NK-92 treated with Interleukin-12 subunit alpha and Interleukin-12 subunit beta, amount 100 ng/mL, for 24 hours (cell line): ENCODE results near the gene RAB11FIP3.

Experiments used
- DNase-seq: peaks from one replicate; lab custom pipeline; 2025; lab: John Stamatoyannopoulos, UW

The RAB11FIP3 gene

DNA sequence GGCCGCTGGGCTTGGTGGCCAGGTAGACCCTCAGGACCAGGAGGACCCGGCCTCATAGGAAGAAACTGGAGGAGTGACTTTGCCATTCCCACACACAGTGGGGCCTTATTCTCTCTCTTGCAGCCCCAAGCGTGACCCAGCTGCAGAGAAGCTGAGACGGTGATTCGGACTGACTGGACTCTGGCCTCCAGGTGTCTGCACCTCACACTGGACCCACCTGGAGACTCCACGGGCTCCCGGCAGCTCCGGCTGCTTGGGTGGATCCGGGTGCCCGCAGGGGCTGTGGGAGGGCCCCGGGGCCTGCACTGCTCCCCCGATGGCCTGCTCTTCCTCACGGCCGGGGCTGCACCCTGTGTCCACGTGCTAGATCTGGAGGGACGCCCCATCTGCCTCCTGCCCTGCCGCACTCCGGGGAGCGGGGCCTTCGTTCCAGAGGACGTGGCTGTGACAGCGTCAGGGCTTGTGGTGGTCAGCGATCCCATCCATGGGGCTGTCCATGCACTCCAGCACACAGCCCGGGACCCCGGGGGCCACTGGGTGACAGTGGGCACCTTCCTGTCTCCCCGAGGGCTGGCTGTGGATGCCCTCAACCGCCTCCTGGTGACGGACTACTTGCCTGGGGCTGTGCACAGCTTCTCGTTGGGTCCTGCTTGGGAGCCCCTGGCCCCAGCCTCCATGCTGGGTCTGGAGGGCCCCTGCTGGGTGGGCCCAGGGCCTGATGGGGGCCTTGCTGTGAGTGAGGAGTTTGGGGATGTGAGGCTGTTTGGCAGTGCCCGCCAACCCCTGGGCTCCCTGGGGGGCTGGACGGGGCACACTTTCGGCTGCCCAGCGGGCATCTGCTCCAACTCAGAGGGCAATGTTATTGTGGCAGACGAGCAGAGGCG lies 142.2 kb downstream of the RAB11FIP3 start:
- no peak for DNase-seq

DNA sequence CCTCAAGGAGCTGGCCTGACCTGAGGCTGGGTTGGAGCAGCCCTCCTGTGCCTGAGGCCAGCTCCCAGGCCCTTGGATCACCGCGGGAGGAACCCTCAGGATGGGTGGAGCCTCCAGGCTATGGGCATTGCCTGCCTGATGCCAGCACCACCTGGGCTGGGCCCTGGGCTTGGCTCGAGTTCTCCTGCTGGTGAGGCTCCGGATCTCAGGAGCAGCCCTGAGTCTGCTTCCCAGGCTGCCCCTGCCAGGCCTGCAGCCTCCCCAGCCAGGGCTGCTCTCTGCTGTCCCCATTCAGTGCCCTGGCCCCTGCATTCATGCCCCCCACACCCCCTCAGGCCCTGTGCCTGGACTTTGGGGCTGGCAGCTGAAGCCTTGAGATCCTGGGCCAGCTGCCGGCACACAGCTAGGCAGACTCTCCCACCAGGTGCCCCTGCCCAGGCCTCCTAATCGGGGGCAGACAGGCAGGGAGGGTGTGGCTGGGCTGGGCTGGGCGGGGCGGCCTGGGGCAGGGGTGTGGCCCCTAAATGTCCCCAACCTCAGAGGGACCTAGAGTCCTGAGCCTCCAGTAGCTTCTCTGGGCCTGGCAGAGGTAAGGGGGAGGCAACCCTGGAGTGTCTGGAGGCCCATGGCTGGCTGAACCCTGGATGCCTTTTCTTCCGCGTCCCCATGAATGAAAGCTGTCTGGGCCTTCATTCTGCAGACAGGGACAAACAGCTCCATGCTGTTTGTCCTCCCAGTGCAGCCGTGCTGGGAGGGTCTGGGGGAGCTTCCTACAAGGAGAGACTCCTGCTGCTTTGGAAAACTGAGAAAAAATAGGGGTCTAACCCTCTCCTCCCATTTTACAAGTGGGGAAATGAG lies 143.2 kb downstream of the RAB11FIP3 start:
- no peak for DNase-seq

DNA sequence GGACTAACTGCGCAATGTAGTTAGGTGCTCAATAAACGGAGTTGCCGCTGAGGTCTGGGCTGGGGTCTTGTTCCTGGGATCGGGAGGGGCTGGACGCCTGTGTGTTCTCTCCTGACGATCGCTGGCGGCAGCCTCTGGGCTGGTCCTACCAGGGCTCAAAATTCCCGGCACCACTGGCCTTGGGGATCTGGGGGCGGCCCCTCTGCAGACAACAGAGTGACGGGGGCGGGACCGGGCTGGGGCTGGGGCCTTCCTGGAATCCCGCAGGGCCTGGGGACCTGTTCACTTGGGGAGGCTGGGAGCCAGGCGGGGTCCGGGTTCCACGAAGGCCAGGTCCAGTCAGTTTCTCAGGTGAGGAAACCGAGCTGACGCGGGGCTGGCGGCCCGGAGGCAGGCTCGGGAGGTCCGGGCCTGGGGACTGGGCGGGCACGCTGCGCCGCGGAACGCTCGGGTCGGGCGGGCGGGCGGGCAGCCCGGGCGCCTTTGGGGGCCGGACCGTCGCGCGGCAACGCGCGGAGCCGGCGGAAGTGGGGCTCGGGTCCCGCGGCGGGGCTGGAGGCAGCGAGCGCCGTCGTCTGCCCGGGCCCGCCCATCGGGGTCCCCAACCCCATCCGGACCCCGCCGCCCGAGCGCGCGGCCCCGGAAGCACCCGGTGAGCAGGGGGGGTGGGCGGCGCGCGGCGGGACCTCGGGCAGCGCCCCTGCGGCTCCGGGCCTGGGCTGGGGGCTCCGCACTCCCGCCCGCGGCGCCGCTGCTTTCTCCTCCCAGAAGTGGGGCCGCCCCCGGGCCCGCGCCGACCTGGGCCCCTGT lies 144.2 kb downstream of the RAB11FIP3 start, which contains the start of gene PIGQ:
PIGQ (plus strand) TSS at position 524 of the 810 bp plus-strand sequence. CDS start 4,107 bp downstream, outside the sequence.
- peak; percentile 33 for DNase-seq
